Calu3 (cell line): ENCODE results near the gene PBX1. TPM values are rescaled to one million over a fixed set of nuclear protein-coding genes. Genes with fewer than 3 reads are reported as not detected.

Experiments used
- BruUV-seq: library from RNA; stranded (reverse); fragments of 400-500 nt; replicated peaks from 2 replicates; lab custom pipeline; 2021; lab: Mats Ljungman, UMichigan
- CTCF ChIA-PET: fragments of 300-600 bp; sonication (Branson Sonifier 250); formaldehyde crosslinking; loops from one replicate; lab custom pipeline; 2022; ENCODE audit warnings: antibody characterized with exemption; lab: Charles Lee
- DNase-seq: peaks from one replicate; pipeline ENCODE4 v3.0.0; 2022
- H3K27ac Mint-ChIP-seq: one replicate; pipeline ENCODE4 v1.8.0; 2022; ENCODE audit warnings: mixed read lengths; ENCODE audit not compliant: unreplicated experiment
- H3K27me3 Mint-ChIP-seq: one replicate; pipeline ENCODE4 v1.8.0; 2022; ENCODE audit warnings: mixed read lengths; ENCODE audit not compliant: unreplicated experiment
- H3K36me3 Mint-ChIP-seq: one replicate; pipeline ENCODE4 v1.8.0; 2022; ENCODE audit warnings: mild to moderate bottlenecking, moderate library complexity, mixed read lengths; ENCODE audit not compliant: insufficient read depth, unreplicated experiment
- H3K4me1 Mint-ChIP-seq: one replicate; pipeline ENCODE4 v1.8.0; 2022; ENCODE audit warnings: mild to moderate bottlenecking, low read depth, mixed read lengths; ENCODE audit not compliant: unreplicated experiment
- H3K4me3 Mint-ChIP-seq: one replicate; pipeline ENCODE4 v1.8.0; 2022; ENCODE audit warnings: mild to moderate bottlenecking, low read depth, moderate library complexity, mixed read lengths; ENCODE audit not compliant: unreplicated experiment
- H3K9me3 Mint-ChIP-seq: one replicate; pipeline ENCODE4 v1.8.0; 2022; ENCODE audit warnings: low read depth, mixed read lengths; ENCODE audit not compliant: unreplicated experiment
- intact Hi-C: fragments of 100-400 bp; cut with micrococcal nuclease; formaldehyde crosslinking; loops from one replicate; pipeline ENCODE4 v1.10.0; 2022; ENCODE audit not compliant: unreplicated experiment
- total RNA-seq: library from RNA; stranded (reverse); gene quantifications from 2 replicates; pipeline ENCODE4 v1.2.3, GENCODE V29; 2022
- TF ChIP-seq, protein P1 (sequence below): fragments of 200-600 bp; IDR thresholded peaks from one replicate; pipeline ENCODE4 v1.8.0; 2022; ENCODE audit warnings: antibody characterized with exemption; ENCODE audit not compliant: unreplicated experiment

The PBX1 gene
- total RNA-seq, 1 experiment from 2014 or later, result 22.5 TPM

- CTCF ChIA-PET, result no interaction called here
- Mint-ChIP-seq H3K4me1 (no peaks in the 10 kb centered on the region), H3K9me3 (no peaks in the 10 kb centered on the region), H3K27me3 (no peaks in the 10 kb centered on the region), H3K36me3 (no peaks in the 10 kb centered on the region), H3K27ac (no peak overlapping the region), H3K4me3 (no peak overlapping the region)
- intact Hi-C loops, result no loop called here
- DNase-seq, result no peak
- TF ChIP-seq, protein P1, sequence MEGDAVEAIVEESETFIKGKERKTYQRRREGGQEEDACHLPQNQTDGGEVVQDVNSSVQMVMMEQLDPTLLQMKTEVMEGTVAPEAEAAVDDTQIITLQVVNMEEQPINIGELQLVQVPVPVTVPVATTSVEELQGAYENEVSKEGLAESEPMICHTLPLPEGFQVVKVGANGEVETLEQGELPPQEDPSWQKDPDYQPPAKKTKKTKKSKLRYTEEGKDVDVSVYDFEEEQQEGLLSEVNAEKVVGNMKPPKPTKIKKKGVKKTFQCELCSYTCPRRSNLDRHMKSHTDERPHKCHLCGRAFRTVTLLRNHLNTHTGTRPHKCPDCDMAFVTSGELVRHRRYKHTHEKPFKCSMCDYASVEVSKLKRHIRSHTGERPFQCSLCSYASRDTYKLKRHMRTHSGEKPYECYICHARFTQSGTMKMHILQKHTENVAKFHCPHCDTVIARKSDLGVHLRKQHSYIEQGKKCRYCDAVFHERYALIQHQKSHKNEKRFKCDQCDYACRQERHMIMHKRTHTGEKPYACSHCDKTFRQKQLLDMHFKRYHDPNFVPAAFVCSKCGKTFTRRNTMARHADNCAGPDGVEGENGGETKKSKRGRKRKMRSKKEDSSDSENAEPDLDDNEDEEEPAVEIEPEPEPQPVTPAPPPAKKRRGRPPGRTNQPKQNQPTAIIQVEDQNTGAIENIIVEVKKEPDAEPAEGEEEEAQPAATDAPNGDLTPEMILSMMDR, result no peak
- no TSS peak for BruUV-seq
Observed at GRCh38 chr1:164694505-164694904, 135.5 kb downstream of the PBX1 start.

DNA sequence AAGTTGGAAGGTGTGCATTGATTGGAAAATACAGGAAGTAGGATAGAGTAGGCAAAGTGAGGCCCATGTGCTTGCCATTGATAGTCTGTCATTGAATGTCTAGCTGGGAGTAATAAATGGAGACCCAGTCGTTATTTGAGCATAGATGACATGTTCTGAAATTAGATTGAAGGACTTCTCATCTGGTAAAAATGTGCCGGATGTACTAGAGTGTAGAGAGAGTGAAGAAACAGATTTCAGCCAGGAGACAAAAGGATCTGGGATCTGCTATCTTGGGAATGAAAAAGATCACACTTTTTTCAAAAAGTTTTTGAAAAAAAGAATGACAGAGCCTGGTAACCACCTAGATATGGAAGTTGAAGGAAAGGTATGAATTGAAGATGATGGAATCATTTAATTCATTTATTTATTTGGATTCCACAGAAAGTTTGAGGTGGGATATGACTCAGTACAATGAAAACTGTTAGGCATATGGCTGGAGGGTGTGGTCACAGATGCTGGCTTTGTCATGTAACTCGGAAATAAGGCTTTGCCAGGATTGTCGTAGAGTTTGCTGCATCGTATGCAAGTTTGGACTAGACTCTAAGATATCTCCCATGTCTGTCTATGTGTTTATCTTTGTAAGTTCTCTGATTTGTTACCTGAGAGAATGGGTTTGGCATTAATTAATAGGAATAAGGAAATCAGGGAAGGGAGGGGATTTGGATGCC is 137.1 kb downstream of the PBX1 start:
- BruUV-seq, result no TSS peak
- intact Hi-C loops, result no loop called here
- Mint-ChIP-seq H3K27me3 (no peaks in the 10 kb centered on the region), H3K27ac (no peak overlapping the region), H3K4me3 (no peak overlapping the region), H3K36me3 (no peaks in the 10 kb centered on the region), H3K9me3 (no peaks in the 10 kb centered on the region), H3K4me1 (no peaks in the 10 kb centered on the region)
- TF ChIP-seq, protein P1, result no peak
- DNase-seq, result no peak
- CTCF ChIA-PET, result no interaction called here

DNA sequence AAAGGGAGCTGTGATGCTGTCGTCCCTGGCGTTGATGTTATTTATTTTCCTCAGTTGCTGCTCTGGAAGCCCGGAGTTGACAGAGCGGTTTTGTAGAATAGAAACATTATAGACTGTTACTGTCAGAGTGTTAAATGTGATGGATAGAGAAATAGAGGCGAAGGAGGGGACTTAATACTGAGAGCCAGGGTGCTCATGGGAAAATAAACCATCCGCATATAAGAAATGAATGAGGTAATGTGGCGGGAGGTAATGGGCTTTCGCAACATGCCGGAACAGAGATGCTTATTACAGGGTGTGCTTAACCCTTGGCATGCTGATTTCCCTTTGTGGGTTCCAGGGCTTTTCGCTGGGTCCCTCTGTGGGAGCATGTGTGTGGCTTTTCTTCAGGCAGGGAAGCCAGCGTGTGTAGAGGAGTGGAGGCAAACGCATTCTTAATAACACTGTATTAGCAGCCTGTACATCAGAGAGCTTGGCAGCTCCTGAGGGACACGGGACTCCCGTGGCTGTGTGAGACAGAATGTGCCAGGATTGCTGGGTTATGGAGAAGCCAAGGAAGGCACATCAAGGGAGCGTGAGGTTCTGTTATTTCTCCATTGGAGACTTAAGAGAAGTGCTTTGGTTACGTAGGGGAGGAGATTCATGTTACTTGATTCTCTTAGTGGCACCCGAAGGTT is 141.0 kb downstream of the PBX1 start:
- no peaks in the 10 kb centered on the region for H3K36me3 Mint-ChIP-seq
- no peak for DNase-seq
- H3K4me1 Mint-ChIP-seq, result no peaks in the 10 kb centered on the region
- BruUV-seq, result no TSS peak
- H3K4me3 Mint-ChIP-seq, result no peak overlapping the region
- CTCF ChIA-PET, result no interaction called here
- H3K9me3 Mint-ChIP-seq, result no peaks in the 10 kb centered on the region
- H3K27ac Mint-ChIP-seq, result no peak overlapping the region
- TF ChIP-seq, protein P1, result no peak
- H3K27me3 Mint-ChIP-seq, result no peaks in the 10 kb centered on the region
- intact Hi-C loops, result no loop called here

- no TSS peak for BruUV-seq
- intact Hi-C loops, result no loop called here
- H3K27me3 Mint-ChIP-seq, result no peaks in the 10 kb centered on the region
- TF ChIP-seq, protein P1, result no peak
- no peaks in the 10 kb centered on the region for H3K4me1 Mint-ChIP-seq
- no peak overlapping the region for H3K4me3 Mint-ChIP-seq
- no peaks in the 10 kb centered on the region for H3K36me3 Mint-ChIP-seq
- CTCF ChIA-PET, result interaction anchor here (0.6 kb wide), 1 partner anchor 24 kb away, joined by 3 read pairs; no protein-coding TSS in a partner anchor
- H3K27ac Mint-ChIP-seq, result no peak overlapping the region
- no peaks in the 10 kb centered on the region for H3K9me3 Mint-ChIP-seq
- no peak for DNase-seq
Observed at GRCh38 chr1:164700683-164701082, 141.7 kb downstream of the PBX1 start.
